ENCODE results near the gene IRAG1. TPM values are rescaled to one million over a fixed set of nuclear protein-coding genes. Genes with fewer than 3 reads are reported as not detected.

The IRAG1 gene
- total and polyA plus RNA-seq, 2 donors (not counting 1 experiment from before 2014, with no cell fraction given), result 0.27 to 0.32 TPM

- no peak overlapping the region for H3K4me3 Mint-ChIP-seq
- Histone ChIP-seq H4K20me1 (ENCODE audit: control insufficient read depth, insufficient read depth, low read length, poor library complexity, severe bottlenecking) (no peaks in the 10 kb centered on the region), H3K4me2 (replicated peaks; ENCODE audit: low read depth, low read length, poor library complexity, severe bottlenecking) (no peak overlapping the region), H3K27ac (ENCODE audit: low read length in 2 of 2) (no peak overlapping the region), H3K9me3 (ENCODE audit: control extremely low read depth in 1 of 3, control insufficient read depth in 2 of 3, insufficient read depth in 1 of 3, low read length in 2 of 3) (no peaks in the 10 kb centered on the region), H3K79me2 (ENCODE audit: control insufficient read depth, insufficient read depth, low read length) (no peaks in the 10 kb centered on the region), H2AFZ (ENCODE audit: insufficient read depth, low read depth, low read length, poor library complexity, severe bottlenecking) (no peak overlapping the region), H3K4me1 (ENCODE audit: control insufficient read depth in 2 of 2, insufficient read depth in 2 of 2, low read length in 2 of 2) (peaks cover 7% of the 10 kb centered on the region in 2 donors), H3K4me3 (ENCODE audit: control extremely low read depth in 1 of 5, extremely low read depth in 1 of 5, insufficient read depth in 1 of 5, low read depth in 2 of 5, low read length in 4 of 5) (no peak overlapping the region), H3K27me3 (replicated peaks in 1 of 4; ENCODE audit: control extremely low read depth in 1 of 4, control insufficient read depth in 3 of 4, insufficient read depth in 4 of 4, low read length in 3 of 4) (peaks cover 0 to 2% (median 0%) of the 10 kb centered on the region in 4 experiments), H3K36me3 (replicated peaks in 1 of 2; ENCODE audit: control extremely low read depth in 1 of 2, control insufficient read depth in 1 of 2, extremely low read depth in 1 of 2, insufficient read depth in 2 of 2, low read length in 1 of 2) (no peaks in the 10 kb centered on the region), H3K9ac (ENCODE audit: low read length) (no peak overlapping the region)
- POLR2A ChIA-PET, result no interaction called here
- WGBS (ENCODE audit: insufficient coverage), result no CpG with 5 or more reads among the region's 2 CpGs
- no peak overlapping the region for H3K27ac Mint-ChIP-seq
- no peak for ATAC-seq (ENCODE audit: low read depth)
- H3K4me1 Mint-ChIP-seq, result peaks cover 7% of the 10 kb centered on the region
- CTCF ChIA-PET, result no interaction called here
- intact Hi-C loops (cut with micrococcal nuclease), result no loop called here
- TF ChIP-seq CTCF (IDR thresholded peaks at IDR 0.05) (no peak), EZH2 (IDR thresholded peaks at IDR 0.05; ENCODE audit: borderline replicate concordance, insufficient read depth, low read depth, low read length, poor library complexity, severe bottlenecking) (no peak)
- H3K27me3 Mint-ChIP-seq, result peaks cover 3% of the 10 kb centered on the region
- DNase-seq, result no peak
- no peaks in the 10 kb centered on the region for H3K9me3 Mint-ChIP-seq (ENCODE audit: insufficient read depth)
These were observed 26.1 kb downstream of the IRAG1 start for GRCh38 chr11:10667521-10667885.

- Histone ChIP-seq H3K79me2 (ENCODE audit: control insufficient read depth, insufficient read depth, low read length) (no peaks in the 10 kb centered on the region), H3K9me3 (ENCODE audit: control extremely low read depth in 1 of 3, control insufficient read depth in 2 of 3, insufficient read depth in 1 of 3, low read length in 2 of 3) (no peaks in the 10 kb centered on the region), H3K4me2 (replicated peaks; ENCODE audit: low read depth, low read length, poor library complexity, severe bottlenecking) (no peak overlapping the region), H3K36me3 (replicated peaks in 1 of 2; ENCODE audit: control extremely low read depth in 1 of 2, control insufficient read depth in 1 of 2, extremely low read depth in 1 of 2, insufficient read depth in 2 of 2, low read length in 1 of 2) (no peaks in the 10 kb centered on the region), H3K27me3 (replicated peaks in 1 of 4; ENCODE audit: control extremely low read depth in 1 of 4, control insufficient read depth in 3 of 4, insufficient read depth in 4 of 4, low read length in 3 of 4) (no peaks in the 10 kb centered on the region), H3K4me1 (ENCODE audit: control insufficient read depth in 2 of 2, insufficient read depth in 2 of 2, low read length in 2 of 2) (peaks cover 7% of the 10 kb centered on the region in 2 donors), H3K4me3 (ENCODE audit: control extremely low read depth in 1 of 5, extremely low read depth in 1 of 5, insufficient read depth in 1 of 5, low read depth in 2 of 5, low read length in 4 of 5) (no peak overlapping the region), H4K20me1 (ENCODE audit: control insufficient read depth, insufficient read depth, low read length, poor library complexity, severe bottlenecking) (no peaks in the 10 kb centered on the region), H2AFZ (ENCODE audit: insufficient read depth, low read depth, low read length, poor library complexity, severe bottlenecking) (no peak overlapping the region), H3K9ac (ENCODE audit: low read length) (no peak overlapping the region), H3K27ac (ENCODE audit: low read length in 2 of 2) (no peak overlapping the region)
- intact Hi-C loops (cut with micrococcal nuclease), result no loop called here
- CTCF ChIA-PET, result interaction anchor here (0.8 to 1.4 kb wide), 3 partner anchors 44 to 260 kb away, joined by 3 read pairs; no protein-coding TSS in a partner anchor
- peaks cover 7% of the 10 kb centered on the region for H3K4me1 Mint-ChIP-seq
- H3K9me3 Mint-ChIP-seq (ENCODE audit: insufficient read depth), result no peaks in the 10 kb centered on the region
- H3K4me3 Mint-ChIP-seq, result no peak overlapping the region
- TF ChIP-seq CTCF (IDR thresholded peaks at IDR 0.05) (no peak), EZH2 (IDR thresholded peaks at IDR 0.05; ENCODE audit: borderline replicate concordance, insufficient read depth, low read depth, low read length, poor library complexity, severe bottlenecking) (no peak)
- no peak overlapping the region for H3K27ac Mint-ChIP-seq
- no peak for DNase-seq
- WGBS (ENCODE audit: insufficient coverage), result 43% methylated on average over 2 of the region's 6 CpGs
- H3K27me3 Mint-ChIP-seq, result peaks cover 3% of the 10 kb centered on the region
- POLR2A ChIA-PET, result no interaction called here
- ATAC-seq (ENCODE audit: low read depth), result no peak
These were observed 26.7 kb downstream of the IRAG1 start for GRCh38 chr11:10666556-10667520.

Data from B cell (primary cell).